ENCODE data around the gene OR8S1.
"Not testable (repeated sequence)": the region's sequence is repeated elsewhere in the genome, so short reads cannot be mapped to it uniquely, and the experiment has no call there.

OR8S1 gene

DNA sequence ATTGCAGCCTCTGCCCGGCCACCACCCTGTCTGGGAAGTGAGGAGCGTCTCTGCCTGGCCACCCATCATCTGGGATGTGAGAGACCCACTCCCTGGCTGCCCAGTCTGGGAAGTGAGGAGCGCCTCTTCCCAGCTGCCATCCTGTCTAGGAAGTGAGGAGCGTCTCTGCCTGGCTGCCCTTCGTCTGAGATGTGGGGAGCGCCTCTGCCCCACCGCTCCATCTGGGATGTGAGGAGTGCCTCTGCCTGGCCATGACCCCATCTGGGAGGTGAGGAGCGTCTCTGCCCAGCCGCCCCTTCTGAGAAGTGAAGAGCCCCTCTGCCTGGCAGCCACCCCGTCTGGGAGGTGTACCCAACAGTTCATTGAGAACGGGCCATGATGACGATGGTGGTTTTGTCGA is 26.2 kb downstream of the OR8S1 start:
- not testable (repeated sequence) for H3K4me3 ChIP-seq (ENCODE audit: low read depth, low read length); DNase-seq (ENCODE audit: low read depth)

GRCh38 chr12:48553666-48554343 is 28.4 kb downstream of the OR8S1 start:
- H3K4me3 ChIP-seq (ENCODE audit: low read depth, low read length); DNase-seq (ENCODE audit: low read depth): not testable (repeated sequence)

GRCh38 chr12:48556631-48557030 is 31.2 kb downstream of the OR8S1 start:
- DNase-seq (ENCODE audit: low read depth): no peak
- no peak overlapping the region for H3K4me3 ChIP-seq (ENCODE audit: low read depth, low read length)

DNA sequence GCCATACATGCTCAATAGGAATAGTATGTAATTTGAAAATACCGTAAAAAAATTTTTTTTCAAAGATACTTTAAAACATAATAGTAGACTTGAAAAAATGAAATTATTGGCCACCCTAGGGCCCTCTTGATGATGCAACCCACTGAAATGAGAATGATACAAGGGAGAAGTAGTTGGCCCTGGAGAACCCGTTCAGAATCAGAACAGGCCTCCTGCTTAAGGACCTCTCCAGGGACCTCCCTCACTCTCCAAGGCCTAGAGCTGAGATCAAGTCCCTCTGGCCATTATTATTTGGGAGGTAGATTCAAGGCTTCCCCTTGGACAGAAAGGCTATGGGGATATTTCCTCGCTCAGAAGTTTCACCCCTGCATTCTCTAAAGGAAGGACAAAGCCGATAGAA is 32.5 kb downstream of the OR8S1 start:
- no peak for DNase-seq (ENCODE audit: low read depth)
- H3K4me3 ChIP-seq (ENCODE audit: low read depth, low read length): no peak overlapping the region

DNA sequence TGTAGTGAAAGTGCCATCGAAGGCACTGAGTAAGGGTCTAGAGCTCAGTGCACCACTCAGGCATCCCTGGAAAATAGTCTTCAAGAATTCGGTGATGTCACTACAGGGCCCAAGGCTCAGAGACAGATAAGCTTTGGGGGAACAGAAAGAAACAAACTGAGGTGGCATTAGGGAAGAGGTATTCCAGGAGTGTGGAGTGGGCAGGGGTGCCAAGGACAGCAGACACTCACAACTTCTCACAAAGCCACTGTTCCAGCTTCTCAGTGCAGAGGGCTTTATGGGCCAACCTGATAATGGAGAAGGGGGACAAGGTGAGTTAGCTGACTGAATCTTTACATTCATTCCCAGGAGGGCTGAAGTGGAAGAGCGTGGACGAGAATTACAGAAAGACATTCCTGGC is 42.3 kb downstream of the OR8S1 start:
- H3K4me3 ChIP-seq (ENCODE audit: low read depth, low read length): no peak overlapping the region
- no peak for DNase-seq (ENCODE audit: low read depth)

DNA sequence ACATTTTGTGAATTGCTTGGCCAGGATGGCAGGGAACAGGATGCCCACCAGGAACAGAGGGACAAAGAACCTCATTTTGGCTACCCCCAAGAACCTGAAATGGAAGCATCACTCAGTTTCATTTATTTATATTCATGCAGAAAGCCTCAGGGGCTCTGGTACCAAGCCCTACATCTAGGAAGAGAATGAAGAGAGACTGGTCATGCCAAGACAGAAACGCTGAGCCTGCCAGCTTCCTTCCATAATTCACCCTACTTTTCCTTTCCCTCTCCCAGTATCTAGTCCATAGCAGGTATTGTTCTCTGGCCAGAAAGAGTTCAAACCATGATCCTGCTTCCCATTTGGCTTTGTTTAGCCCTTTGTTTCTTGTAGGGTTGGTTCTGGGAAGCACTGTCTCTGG is 44.5 kb downstream of the OR8S1 start, which contains the start of gene LALBA:
LALBA (minus strand) TSS at position 101 of the 400 bp plus-strand sequence; CDS start at position 75, 26 bp downstream.
- DNase-seq (ENCODE audit: low read depth): no peak
- H3K4me3 ChIP-seq (ENCODE audit: low read depth, low read length): no peak within 1 kb of the TSS

DNA sequence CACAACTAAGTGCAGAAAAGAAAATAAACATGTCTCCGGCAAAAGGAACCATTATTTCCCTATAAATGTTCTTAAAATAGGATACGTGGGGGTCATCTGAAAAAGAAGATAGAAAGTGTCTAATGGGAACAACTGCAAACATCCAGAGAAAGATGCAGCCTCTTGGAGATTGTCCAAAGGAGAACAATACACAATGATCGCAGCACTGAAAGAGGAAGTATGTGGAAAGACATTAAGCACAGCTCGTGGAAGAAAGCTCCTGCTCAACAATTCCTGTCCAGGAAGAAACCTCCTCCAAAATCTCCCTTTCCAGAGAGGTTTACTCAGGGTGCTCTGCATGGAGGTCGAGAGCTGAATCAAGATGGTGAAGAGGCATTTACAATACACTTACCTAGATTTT is 46.9 kb downstream of the OR8S1 start:
- no peak overlapping the region for H3K4me3 ChIP-seq (ENCODE audit: low read depth, low read length)
- no peak for DNase-seq (ENCODE audit: low read depth)
